GM21619 (cell line): ENCODE measurements around the gene C2orf49.

Source experiments
- ATAC-seq: cut with Tn5 transposase; IDR thresholded peaks from one replicate; pipeline ENCODE4 v1.9.1; 2021; ENCODE audit not compliant: unreplicated experiment

Gene C2orf49

GRCh38 chr2:105381101-105381668 is 43.8 kb downstream of the C2orf49 start:
- ATAC-seq, result no peak

DNA sequence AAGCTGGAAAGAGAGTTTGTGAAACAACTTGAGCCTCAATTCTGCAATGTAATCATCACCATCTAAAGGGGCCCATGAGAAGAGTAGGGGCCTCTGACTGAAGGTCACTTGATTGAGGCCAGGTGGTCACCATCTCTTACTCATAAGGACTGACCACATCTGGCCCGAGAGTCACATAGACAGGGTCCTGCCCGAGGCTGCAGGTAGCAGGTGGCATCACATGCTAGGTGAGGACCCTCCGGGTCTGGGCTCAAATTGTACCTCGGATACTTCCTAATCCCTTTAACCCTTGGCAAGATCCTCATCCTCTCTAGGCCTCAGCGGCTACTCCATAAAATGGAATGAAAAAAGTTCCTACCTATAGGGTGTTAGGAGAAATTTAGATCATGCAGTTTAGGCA is 44.8 kb downstream of the C2orf49 start:
- no peak for ATAC-seq

GRCh38 chr2:105383432-105384166 is 46.3 kb downstream of the C2orf49 start:
- ATAC-seq, result no peak

GRCh38 chr2:105384216-105384615 is 46.9 kb downstream of the C2orf49 start:
- ATAC-seq, result no peak

DNA sequence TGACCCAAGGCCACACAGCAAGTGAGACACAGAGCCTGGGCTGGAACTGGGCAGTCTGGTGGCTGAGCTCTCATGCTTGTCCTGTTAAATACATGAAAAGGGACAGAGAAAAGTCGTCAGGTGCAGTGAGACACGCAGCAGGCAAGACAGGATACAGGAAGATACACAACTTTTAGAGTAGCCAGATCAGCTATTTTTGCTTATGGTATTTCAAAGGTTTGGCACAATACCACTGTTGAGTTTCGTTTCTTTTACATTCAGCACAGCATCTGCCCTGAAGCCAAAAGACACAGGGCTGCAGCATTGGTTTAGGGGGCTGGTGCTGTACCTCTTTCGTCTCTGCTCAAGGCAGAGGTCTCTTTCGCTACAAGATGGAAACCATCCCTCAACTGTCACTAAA is 47.5 kb downstream of the C2orf49 start:
- ATAC-seq, result no peak

- ATAC-seq, result no peak
Observed at GRCh38 chr2:105385731-105386540, 48.6 kb downstream of the C2orf49 start.

DNA sequence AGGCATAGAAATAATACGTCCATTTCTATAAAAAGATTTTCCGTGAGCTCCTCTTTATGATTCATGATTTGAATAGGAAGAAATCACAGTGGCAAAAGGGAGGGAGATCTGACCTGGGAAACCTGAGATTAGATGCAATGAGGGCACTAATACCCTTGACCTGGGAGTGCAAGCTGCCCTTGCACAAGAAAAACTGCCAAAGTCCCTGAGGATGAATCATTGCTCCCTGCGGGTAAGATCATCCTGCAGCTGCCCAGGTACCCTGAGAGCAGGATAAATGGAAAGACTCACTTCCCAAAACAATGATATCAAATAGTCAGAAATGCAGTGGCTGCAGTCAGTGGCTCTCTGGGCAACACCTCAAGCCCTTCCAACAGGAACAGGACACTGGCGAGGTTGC is 49.9 kb downstream of the C2orf49 start:
- ATAC-seq, result no peak

DNA sequence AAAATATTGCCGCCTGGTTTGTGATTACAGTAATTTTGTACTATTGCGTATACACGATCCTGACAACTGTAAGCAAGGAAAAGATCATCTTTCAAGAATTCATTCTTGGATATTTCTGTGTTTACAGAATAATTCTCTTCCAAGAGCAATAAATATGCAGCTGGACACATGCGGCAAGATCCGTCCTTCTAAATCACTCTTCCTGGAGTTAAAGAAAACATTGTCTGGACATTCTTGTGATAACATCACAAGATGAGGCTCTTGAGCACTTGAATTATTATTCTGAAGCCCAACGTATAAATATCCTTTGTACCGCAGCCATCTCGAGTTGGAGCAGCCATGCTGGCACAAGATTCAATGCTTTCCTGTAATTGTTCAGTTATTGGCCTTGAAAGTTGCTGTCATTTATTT is 51.6 kb downstream of the C2orf49 start:
- ATAC-seq, result no peak

GRCh38 chr2:105390454-105390853 is 53.1 kb downstream of the C2orf49 start:
- ATAC-seq, result no peak

DNA sequence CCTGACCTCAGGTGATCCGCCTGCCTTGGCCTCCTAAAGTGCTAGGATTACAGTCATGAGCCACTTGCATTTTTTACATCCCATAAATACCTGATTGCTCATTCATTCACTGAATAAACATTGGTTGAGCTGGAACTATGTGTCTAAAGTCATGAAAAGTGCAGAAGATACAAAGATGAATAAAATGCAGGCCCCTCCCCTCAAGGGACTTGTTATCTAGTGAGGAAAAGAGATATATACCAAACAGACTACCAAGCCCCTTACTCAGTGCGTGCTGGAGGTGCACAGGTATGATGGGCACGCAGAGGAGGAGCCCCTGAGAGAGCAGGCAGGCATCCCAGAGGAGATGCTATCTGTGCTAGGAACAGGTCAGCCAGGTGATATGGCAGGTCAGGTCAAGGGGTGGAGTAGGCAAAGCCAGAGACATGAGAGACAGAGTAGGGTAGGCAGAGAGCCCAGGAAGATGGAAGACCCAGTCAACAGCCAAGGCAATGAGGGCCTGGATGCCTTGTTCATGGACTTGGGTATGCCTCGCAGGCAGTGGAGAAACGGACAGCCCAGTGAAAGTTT is 53.8 kb downstream of the C2orf49 start:
- no peak for ATAC-seq

- no peak for ATAC-seq
Observed at GRCh38 chr2:105391763-105392662, 54.7 kb downstream of the C2orf49 start.

DNA sequence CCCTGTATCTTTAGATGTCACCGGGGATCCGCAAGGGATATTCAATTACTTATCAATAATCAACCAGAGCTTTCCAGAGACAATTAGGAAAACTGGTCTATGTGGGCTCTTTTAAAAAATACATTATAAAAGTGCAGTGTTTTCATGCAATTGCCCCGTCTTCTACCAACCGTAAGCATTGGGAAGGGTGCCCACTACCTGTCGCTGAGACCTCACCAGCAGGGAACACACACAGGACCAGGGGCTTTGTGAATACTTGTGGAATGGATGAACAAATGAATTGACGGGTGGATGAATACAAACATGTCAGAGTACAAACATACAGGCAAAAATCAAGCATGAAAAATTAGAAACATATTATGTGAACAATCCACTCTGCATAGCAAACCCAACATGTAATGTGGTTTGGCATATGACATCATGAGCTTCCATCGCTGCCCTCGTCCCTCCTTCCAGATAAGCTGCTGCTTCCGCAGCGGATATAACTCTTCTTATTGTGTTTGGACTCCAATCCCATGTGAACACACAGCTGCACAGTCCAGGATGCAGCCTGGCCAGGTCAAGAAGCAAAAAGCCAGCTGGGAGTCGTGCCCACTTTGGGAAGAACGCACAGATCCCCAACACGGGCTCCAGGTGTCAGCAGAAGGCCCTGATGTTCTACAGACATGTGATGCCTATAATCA is 56.2 kb downstream of the C2orf49 start:
- no peak for ATAC-seq

- no peak for ATAC-seq
Observed at GRCh38 chr2:105394951-105395611, 57.7 kb downstream of the C2orf49 start.

DNA sequence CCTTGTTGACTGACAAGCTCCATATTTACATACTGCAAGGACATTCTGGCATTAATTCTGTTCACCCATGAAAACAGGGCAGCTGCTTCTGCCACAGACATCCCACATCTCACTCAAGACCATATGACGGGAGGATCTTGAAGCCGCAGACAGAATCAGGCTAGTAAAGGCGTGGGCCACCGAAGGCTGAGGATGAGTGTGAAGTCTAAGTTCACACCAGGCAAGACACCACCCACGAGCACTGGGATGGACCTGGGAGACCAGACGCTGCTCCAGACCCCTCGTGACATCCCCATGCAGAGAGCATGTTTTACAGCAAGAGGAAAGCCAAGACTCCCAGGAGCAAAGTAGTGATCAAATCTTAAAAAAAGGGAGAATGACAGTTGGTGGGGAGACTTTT is 58.4 kb downstream of the C2orf49 start:
- ATAC-seq, result no peak

DNA sequence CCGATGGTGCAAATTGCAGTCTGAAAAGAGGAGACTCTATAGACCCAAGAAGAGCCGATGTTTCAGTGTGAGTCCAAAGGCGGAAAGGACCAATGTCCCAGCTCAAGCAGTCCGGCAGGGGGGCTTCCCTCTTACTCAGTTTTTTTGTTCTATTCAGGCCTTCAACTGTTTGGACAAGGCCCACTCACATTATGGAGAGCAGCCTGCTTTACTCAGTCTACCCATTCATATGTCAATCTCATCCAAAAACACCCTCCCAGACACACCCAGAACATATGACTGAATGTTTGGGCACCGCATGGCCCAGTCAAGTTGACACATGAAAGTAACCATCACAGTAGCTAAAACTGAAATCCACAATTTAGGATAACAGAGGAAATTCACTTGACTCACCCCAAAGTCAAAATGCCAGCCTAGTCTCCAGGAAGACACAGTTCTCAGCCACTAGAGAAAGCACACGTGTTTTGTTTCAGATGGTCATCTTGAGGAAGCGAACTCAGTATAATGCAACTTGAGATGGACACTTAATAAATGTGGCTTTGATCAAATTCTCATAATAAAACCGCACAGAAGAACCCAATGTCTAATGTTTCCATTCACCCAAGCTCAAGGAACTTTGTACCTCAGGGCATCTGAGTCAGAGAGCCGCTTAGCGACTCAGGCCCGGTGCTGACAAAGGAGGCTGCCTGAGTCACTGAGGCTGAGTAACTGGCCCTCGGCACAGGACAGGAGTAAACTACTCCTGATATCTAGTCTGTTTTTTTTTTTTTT is 59.1 kb downstream of the C2orf49 start:
- ATAC-seq, result no peak

- ATAC-seq, result no peak
Observed at GRCh38 chr2:105397025-105397722, 59.8 kb downstream of the C2orf49 start.

DNA sequence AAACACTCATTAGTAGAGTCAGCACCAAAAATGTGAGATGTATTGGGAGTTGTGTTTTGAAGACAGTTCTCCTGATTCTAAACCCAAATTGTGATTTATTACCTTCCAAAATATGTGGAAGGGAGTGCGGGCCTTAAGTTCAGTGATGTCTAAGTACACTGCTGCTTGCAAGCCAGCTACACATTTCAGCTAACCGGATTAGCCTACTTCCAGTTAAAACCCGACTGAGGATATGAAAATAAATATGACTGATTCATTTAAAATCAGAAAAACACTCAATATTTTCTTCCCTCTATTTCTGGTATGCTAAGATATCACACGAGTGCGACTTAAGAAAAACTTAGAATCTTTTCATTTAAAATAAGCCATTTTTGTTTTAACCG is 60.6 kb downstream of the C2orf49 start:
- no peak for ATAC-seq
